ENCODE measurements around the gene SERINC5.
A peak's percentile ranks its signal among the peaks of the same experiment; 100 is the strongest.
"Not testable (repeated sequence)": the region's sequence is repeated elsewhere in the genome, so short reads cannot be mapped to it uniquely, and the experiment has no call there.

Gene SERINC5

GRCh38 chr5:80136798-80137197, 119.0 kb downstream of the SERINC5 start:
- DNase-seq (ENCODE audit: low spot score): not testable (repeated sequence)

GRCh38 chr5:80134876-80135275, 121.0 kb downstream of the SERINC5 start:
- DNase-seq (ENCODE audit: low spot score): no peak

- no peak for DNase-seq (ENCODE audit: low spot score)
These were observed 126.7 kb downstream of the SERINC5 start for GRCh38 chr5:80129146-80129545.

- DNase-seq (ENCODE audit: low spot score): no peak
These were observed 127.7 kb downstream of the SERINC5 start for GRCh38 chr5:80128141-80128540.

- no peak for DNase-seq (ENCODE audit: low spot score)
These were observed 128.7 kb downstream of the SERINC5 start for GRCh38 chr5:80127116-80127552.

GRCh38 chr5:80125962-80126480, 129.8 kb downstream of the SERINC5 start:
- peak; percentile 49 for DNase-seq (ENCODE audit: low spot score)

- DNase-seq (ENCODE audit: low spot score): no peak
These were observed 130.6 kb downstream of the SERINC5 start for GRCh38 chr5:80125022-80125961.

- no peak for DNase-seq (ENCODE audit: low spot score)
These were observed 131.5 kb downstream of the SERINC5 start for GRCh38 chr5:80124121-80124918.

GRCh38 chr5:80122579-80122978, 133.3 kb downstream of the SERINC5 start:
- DNase-seq (ENCODE audit: low spot score): no peak

- no peak for DNase-seq (ENCODE audit: low spot score)
These were observed 136.5 kb downstream of the SERINC5 start for GRCh38 chr5:80119372-80119771.

GRCh38 chr5:80117446-80117845, 138.4 kb downstream of the SERINC5 start:
- no peak for DNase-seq (ENCODE audit: low spot score)

- DNase-seq (ENCODE audit: low spot score): no peak
These were observed 139.4 kb downstream of the SERINC5 start for GRCh38 chr5:80116465-80116864.

- DNase-seq (ENCODE audit: low spot score): no peak
These were observed 139.8 kb downstream of the SERINC5 start for GRCh38 chr5:80116000-80116399.

- DNase-seq (ENCODE audit: low spot score): no peak
These were observed 141.0 kb downstream of the SERINC5 start for GRCh38 chr5:80114860-80115259.

- not testable (repeated sequence) for DNase-seq (ENCODE audit: low spot score)
These were observed 144.4 kb downstream of the SERINC5 start for GRCh38 chr5:80111376-80111990.

- no peak for DNase-seq (ENCODE audit: low spot score)
These were observed 146.0 kb downstream of the SERINC5 start for GRCh38 chr5:80109646-80110478.

- no peak for DNase-seq (ENCODE audit: low spot score)
These were observed 148.9 kb downstream of the SERINC5 start for GRCh38 chr5:80106916-80107315.

- DNase-seq (ENCODE audit: low spot score): no peak
These were observed 150.0 kb downstream of the SERINC5 start for GRCh38 chr5:80105698-80106439.

- no peak for DNase-seq (ENCODE audit: low spot score)
These were observed 152.5 kb downstream of the SERINC5 start for GRCh38 chr5:80103371-80103770.

GRCh38 chr5:80101993-80102392, 153.9 kb downstream of the SERINC5 start:
- DNase-seq (ENCODE audit: low spot score): no peak

- no peak for DNase-seq (ENCODE audit: low spot score)
These were observed 158.4 kb downstream of the SERINC5 start for GRCh38 chr5:80097451-80097850.
